Uterus (tissue), 2 donors: ENCODE data around the gene PITPNB.

ENCODE experiments used
- POLR2A ChIP-seq, 2 donors: fragments of 450-650 bp; IDR thresholded peaks; one replicate each; pipeline ENCODE4 v1.6.1; 2016; ENCODE audit warnings: antibody characterized with exemption in 2 of 2, mild to moderate bottlenecking in 1 of 2, moderate library complexity in 1 of 2
- TF ChIP-seq, protein P1 (sequence below), 4 experiments: fragments of 200-600 bp in 2 of 4; fragments of 450-650 bp in 2 of 4; sonication (generic) in 2 of 4; IDR thresholded peaks; one replicate each; pipeline ENCODE4 v1.5.1; 2016 to 2019; ENCODE audit warnings: antibody characterized with exemption in 4 of 4, mild to moderate bottlenecking in 2 of 4, moderate library complexity in 1 of 4

- TF ChIP-seq, protein P1, sequence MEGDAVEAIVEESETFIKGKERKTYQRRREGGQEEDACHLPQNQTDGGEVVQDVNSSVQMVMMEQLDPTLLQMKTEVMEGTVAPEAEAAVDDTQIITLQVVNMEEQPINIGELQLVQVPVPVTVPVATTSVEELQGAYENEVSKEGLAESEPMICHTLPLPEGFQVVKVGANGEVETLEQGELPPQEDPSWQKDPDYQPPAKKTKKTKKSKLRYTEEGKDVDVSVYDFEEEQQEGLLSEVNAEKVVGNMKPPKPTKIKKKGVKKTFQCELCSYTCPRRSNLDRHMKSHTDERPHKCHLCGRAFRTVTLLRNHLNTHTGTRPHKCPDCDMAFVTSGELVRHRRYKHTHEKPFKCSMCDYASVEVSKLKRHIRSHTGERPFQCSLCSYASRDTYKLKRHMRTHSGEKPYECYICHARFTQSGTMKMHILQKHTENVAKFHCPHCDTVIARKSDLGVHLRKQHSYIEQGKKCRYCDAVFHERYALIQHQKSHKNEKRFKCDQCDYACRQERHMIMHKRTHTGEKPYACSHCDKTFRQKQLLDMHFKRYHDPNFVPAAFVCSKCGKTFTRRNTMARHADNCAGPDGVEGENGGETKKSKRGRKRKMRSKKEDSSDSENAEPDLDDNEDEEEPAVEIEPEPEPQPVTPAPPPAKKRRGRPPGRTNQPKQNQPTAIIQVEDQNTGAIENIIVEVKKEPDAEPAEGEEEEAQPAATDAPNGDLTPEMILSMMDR (IDR thresholded peaks at IDR 0.05), result no peak
- no peak for TF ChIP-seq POLR2A (IDR thresholded peaks at IDR 0.05)
Observed at GRCh38 chr22:27874185-27874584, 44.9 kb downstream of the PITPNB start.
